HTR-8/SVneo (cell line): ENCODE data around the gene EGFR.
"Not testable (repeated sequence)": the region's sequence is repeated elsewhere in the genome, so short reads cannot be mapped to it uniquely, and the experiment has no call there.

Source experiments
- DNase-seq: peaks from one replicate; pipeline ENCODE4 v3.0.0; 2011; ENCODE audit warnings: low spot score, mixed read lengths; ENCODE audit not compliant: insufficient read length
- FAIRE-seq: peaks from 2 replicates; lab custom pipeline; 2011; peaks lifted over from hg19 to GRCh38; lab: Jason Lieb, UNC

Gene EGFR

GRCh38 chr7:55032069-55032699 lies 13.4 kb downstream of the EGFR start:
- DNase-seq (no peak), FAIRE-seq (no peak)

GRCh38 chr7:55033236-55033846 lies 14.5 kb downstream of the EGFR start:
- FAIRE-seq (no peak), DNase-seq (no peak)

GRCh38 chr7:55034776-55035175 lies 16.0 kb downstream of the EGFR start:
- no peak for FAIRE-seq
- DNase-seq = no peak

GRCh38 chr7:55035410-55035809 lies 16.6 kb downstream of the EGFR start:
- not testable (repeated sequence) for FAIRE-seq

GRCh38 chr7:55036950-55037736 lies 18.3 kb downstream of the EGFR start:
- no peak for DNase-seq
- FAIRE-seq = no peak

More at GRCh38 chr7:55035410-55035809, 16.6 kb downstream of the EGFR start:
- not testable (repeated sequence) for DNase-seq

- FAIRE-seq = no peak
- DNase-seq = no peak
Measured at GRCh38 chr7:55043691-55044370, 25.0 kb downstream of the EGFR start.

DNA sequence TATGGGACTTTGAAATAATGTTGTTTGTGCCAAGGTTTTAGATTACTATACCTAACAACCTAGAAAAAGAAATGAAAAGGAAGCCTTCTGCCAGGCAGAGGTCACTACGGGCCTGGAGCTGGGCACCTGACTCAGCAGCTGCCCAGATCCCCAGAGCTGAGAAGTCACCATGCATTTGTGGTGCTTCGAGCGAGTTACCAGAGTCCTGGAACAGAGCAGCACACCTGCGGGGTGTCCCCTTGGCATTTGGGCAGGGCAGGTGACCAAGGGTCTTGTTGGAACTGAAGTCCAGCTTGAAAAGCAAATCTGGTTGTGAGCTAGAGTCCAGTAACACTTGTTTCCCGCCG lies 25.5 kb downstream of the EGFR start:
- DNase-seq (no peak), FAIRE-seq (no peak)

DNA sequence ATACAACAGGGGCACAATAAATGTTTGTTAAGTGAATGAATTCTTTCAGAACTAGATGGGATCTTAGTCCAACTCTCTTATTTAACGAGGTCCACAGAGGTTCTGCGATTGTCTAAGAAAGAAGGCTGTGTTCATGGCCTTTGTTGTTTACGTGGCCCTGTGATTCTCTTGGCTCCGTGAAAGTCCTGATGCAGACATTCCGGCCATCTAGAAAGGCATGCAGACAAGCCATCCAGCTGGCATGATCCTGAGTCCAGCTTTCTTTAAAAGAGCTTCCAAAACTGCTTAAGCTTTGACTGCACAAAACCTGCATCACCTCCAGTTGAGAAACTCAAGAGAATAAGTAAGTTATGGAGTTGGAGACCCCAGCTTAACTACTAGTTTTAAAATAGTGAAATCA lies 26.0 kb downstream of the EGFR start:
- DNase-seq = no peak
- FAIRE-seq = peak; percentile 20

DNA sequence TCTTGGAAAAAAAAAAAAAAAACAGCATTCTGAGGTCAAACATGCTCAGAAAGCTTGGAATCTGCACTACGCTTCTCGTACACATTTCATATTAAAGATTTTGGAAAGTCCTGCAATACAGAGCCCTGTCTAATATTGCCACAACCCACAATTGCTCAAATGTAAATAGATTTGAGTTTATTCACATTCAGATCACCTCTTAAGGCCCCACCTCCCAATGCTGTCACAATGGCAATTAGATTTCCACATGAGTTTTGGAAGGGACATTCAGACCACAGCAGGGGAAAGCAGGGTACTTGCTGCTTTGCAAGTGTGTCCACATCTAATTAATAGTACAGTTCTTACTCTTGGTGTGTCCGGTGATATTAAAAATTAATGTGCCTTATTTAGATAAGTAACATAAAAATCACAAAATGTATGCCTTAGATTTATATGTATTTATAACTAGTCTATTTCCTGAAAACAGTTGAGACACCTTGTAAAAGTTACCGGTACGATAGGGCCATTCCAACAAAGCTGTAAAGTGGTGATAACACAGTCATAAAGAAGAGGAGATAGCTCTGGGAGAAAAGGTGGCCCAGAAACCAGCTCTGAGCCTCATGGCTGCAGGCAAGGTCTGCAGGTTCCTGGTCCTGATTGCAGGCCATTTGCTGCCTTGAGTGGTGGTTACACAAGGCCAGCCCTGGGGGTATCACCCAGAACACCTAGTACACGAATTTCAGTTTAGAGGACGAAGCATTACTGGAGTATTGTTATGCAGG lies 27.9 kb downstream of the EGFR start:
- no peak for DNase-seq
- FAIRE-seq = no peak

DNA sequence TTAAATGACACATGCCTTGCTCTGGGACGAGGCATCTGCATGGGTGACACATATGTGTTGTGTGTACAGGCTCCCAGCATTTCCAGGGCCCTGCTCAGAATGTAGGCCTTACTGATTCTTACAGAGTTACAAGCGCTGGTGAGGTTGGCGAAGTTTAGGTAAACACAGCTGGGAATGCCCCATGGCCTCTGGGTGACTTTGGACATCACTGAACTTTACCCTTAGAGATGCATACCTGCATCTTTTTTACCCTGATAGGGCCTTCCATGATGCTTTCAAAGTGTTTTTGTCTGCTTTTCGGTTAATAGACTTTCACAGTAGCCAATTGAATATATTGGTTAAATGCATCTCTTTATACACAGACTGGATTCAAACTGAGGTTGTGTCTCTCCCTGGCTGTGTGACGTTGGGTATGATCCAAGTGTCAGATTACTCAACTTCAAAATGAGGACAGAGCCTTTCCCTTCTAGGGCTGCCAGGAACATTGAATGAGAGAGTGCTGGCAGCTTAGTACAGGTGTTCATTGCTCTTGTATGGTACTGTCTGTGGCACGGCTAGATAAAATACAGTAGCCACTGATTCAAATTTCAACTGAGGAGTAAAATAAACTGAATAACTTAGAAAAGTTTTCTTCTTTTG lies 29.5 kb downstream of the EGFR start:
- no peak for FAIRE-seq
- DNase-seq = no peak

GRCh38 chr7:55050281-55050680 lies 31.5 kb downstream of the EGFR start:
- FAIRE-seq (no peak), DNase-seq (no peak)

GRCh38 chr7:55052081-55052480 lies 33.3 kb downstream of the EGFR start:
- DNase-seq (peak; percentile 39), FAIRE-seq (no peak)

DNA sequence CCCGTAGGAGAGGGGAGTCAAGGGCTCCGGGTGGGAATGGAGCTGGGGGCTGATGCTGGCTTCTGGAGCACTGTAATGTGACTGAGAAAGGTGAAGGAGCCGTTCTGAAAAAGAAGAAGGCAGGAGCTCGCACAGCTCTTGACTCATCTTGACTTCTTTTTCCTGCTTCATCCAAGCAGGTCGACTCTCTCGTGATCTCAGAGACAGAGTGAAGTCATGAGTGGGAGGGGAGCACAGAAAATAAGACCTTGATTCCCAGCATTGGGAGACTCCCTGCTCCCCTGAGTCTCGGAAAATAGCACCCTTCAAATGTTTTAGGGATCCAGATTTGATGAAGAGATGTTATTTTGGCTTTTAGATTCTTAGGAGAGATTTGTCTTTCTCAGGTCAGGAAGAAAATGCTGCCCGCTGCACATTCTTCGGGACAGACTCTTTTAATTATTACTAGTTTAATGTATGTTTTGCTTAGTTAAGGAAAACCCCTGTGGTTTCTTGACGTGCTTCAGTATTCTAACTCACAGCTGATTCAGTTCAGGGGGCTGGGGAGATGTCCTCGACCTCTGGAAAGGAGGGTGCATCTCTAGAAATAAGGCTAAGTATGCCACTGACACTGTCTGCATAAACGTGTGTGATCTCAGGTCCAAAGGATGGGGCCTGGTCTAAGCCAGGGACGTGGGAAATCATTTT lies 34.1 kb downstream of the EGFR start:
- no peak for FAIRE-seq
- DNase-seq = no peak

- no peak for DNase-seq
- no peak for FAIRE-seq
Measured at GRCh38 chr7:55053651-55054571, 35.1 kb downstream of the EGFR start.

DNA sequence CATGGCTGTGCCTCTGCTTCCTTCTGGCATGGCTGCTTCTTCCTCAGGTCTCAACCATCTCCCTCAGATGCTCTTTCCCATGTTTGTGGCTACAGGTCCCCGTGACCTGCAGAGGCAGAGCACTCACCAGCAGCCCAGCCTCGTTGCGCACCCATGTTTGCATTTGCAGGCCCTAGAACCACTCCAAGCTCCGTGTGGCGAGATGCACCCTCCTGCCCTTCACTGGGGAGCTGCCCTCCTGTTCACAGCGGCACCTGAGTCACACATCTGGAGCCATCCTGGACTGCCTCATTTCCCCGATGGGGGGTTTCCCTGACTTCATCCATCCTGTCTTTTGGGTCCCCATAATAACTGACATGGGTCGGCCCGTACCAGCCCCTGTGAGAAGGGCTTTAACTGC lies 35.9 kb downstream of the EGFR start:
- no peak for FAIRE-seq

GRCh38 chr7:55055479-55055878 lies 36.7 kb downstream of the EGFR start:
- no peak for DNase-seq
- FAIRE-seq = peak; percentile 95

More for the DNA sequence above, 35.9 kb downstream of the EGFR start:
- no peak for DNase-seq

DNA sequence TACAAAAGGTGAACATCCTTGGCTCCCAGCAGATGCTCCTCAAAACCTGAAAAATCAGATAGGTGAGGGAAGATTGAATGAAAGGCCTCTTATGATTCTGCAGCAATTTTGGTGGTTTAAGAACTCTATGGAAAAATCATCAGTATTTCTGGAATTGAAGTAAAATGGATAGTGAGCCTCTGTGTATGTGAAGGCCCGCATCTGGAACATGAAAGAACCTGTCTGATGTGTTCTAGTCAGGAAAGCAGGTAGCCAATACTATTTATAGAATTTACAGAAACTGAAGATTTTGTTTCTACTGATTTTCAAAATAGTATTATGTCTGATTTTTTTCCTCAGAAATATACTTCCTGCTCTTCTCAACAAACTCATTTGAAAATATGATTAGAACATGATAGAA lies 37.3 kb downstream of the EGFR start:
- FAIRE-seq (no peak), DNase-seq (no peak)
